ENCODE results near the gene ARRDC5.
"Not testable (repeated sequence)": the region's sequence is repeated elsewhere in the genome, so short reads cannot be mapped to it uniquely, and the experiment has no call there.

The ARRDC5 gene
- 1.7 to 7.2 (median 3.3) reads per million in 3 donors for total RNA-seq

DNA sequence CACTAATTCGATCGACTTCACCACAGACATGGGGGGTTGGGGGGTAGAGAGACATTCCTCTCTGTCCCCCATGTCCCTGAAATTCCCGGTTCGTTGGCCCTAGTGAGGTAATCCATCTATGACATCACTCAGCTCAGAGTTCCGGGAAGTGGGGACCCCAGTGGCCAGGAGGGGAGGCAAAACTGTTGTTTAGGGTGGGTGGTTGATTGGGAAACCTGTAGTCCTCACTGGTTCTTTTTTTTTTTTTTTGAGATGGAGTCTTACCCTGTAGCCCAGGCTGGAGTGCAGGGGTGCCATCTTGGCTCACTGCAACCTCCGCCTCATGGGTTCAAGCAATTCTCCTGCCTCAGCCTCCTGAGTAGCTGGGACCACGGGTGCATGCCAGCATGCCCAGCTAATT, at the start of gene ARRDC5:
TSS of gene ARRDC5 (minus strand) at position 101 of the 400 bp plus-strand sequence. CDS start at position 30, 71 bp downstream.
- Histone ChIP-seq H3K27me3 (replicated peaks; ENCODE audit: control insufficient read depth, insufficient read depth, low read length, poor library complexity, severe bottlenecking) (no peaks in the 10 kb centered on the region), H3K36me3 (ENCODE audit: control insufficient read depth, insufficient read depth, low read length) (no peaks in the 10 kb centered on the region), H3K4me1 (ENCODE audit: control insufficient read depth, insufficient read depth, low read length, poor library complexity, severe bottlenecking) (no peaks in the 10 kb centered on the region), H3K4me3 (ENCODE audit: insufficient read depth, low read depth, low read length, poor library complexity, severe bottlenecking) (no peak within 1 kb of the TSS), H3K27ac (ENCODE audit: insufficient read depth, low read length, poor library complexity, severe bottlenecking) (no peak within 1 kb of the TSS), H3K9me3 (ENCODE audit: control insufficient read depth, low read length) (no peaks in the 10 kb centered on the region)
- DNase-seq, result no peak

DNA sequence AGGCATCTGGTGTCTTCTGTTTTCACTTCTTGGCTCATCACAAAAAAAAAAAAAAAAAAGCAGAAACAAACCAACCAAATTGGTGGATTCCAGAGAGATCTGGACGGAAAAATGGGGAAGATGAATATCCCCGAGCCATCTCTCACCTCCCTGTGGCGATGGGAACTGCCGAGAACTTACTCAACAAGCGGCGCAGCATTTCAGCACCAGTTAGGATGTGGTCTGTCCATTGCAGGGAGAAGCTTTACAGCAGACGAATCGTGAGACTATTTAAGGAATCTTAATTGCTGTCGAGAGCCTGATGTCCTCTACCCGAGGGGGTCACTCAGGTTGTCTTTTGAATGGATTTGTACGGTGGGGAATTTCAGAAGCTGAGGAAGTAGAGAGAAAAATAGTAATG, 49.0 kb upstream of the ARRDC5 start:
- no peak overlapping the region for H3K27ac ChIP-seq (ENCODE audit: insufficient read depth, low read length, poor library complexity, severe bottlenecking)

DNA sequence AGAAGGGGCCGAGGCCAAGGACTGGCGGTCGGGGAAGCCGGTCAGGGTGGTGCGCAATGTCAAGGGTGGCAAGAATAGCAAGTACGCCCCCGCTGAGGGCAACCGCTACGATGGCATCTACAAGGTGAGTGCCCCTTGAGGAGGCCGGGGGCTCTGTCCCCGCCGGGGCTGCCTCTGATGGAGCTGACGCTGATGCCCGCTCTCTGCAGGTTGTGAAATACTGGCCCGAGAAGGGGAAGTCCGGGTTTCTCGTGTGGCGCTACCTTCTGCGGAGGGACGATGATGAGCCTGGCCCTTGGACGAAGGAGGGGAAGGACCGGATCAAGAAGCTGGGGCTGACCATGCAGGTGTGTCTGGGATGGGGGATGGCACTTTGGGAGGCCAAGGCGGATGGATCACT, 48.0 kb upstream of the ARRDC5 start:
- H3K36me3 ChIP-seq (ENCODE audit: control insufficient read depth, insufficient read depth, low read length); H3K9me3 ChIP-seq (ENCODE audit: control insufficient read depth, low read length); H3K27me3 ChIP-seq (replicated peaks; ENCODE audit: control insufficient read depth, insufficient read depth, low read length, poor library complexity, severe bottlenecking); H3K4me3 ChIP-seq (ENCODE audit: insufficient read depth, low read depth, low read length, poor library complexity, severe bottlenecking); H3K4me1 ChIP-seq (ENCODE audit: control insufficient read depth, insufficient read depth, low read length, poor library complexity, severe bottlenecking); DNase-seq; H3K27ac ChIP-seq (ENCODE audit: insufficient read depth, low read length, poor library complexity, severe bottlenecking): not testable (repeated sequence)

More for the DNA sequence above, 49.0 kb upstream of the ARRDC5 start:
- H3K36me3 ChIP-seq (ENCODE audit: control insufficient read depth, insufficient read depth, low read length), result no peaks in the 10 kb centered on the region
- no peak overlapping the region for H3K4me3 ChIP-seq (ENCODE audit: insufficient read depth, low read depth, low read length, poor library complexity, severe bottlenecking)
- DNase-seq, result no peak
- H3K27me3 ChIP-seq (replicated peaks; ENCODE audit: control insufficient read depth, insufficient read depth, low read length, poor library complexity, severe bottlenecking), result no peaks in the 10 kb centered on the region
- no peaks in the 10 kb centered on the region for H3K9me3 ChIP-seq (ENCODE audit: control insufficient read depth, low read length)
- no peaks in the 10 kb centered on the region for H3K4me1 ChIP-seq (ENCODE audit: control insufficient read depth, insufficient read depth, low read length, poor library complexity, severe bottlenecking)

DNA sequence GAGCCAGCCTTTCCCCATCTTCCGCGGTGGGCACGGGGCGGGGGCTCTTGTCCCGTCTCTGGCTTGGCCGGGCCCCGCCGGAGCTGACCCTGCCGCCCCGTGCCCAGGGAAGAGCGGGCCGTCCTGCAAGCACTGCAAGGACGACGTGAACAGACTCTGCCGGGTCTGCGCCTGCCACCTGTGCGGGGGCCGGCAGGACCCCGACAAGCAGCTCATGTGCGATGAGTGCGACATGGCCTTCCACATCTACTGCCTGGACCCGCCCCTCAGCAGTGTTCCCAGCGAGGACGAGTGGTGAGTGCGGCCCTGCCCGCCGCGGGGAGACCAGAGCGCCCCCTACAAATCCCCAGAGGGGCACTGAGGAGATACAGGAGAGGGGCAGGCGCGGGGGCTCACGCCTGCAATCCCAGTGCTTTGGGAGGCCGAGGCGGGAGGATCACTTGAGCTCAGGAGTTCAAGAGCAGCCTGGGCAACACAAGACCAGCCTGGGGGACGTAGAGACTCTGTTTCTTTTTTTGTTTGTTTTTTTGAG, 39.0 kb upstream of the ARRDC5 start:
- not testable (repeated sequence) for H3K36me3 ChIP-seq (ENCODE audit: control insufficient read depth, insufficient read depth, low read length); DNase-seq; H3K4me3 ChIP-seq (ENCODE audit: insufficient read depth, low read depth, low read length, poor library complexity, severe bottlenecking); H3K4me1 ChIP-seq (ENCODE audit: control insufficient read depth, insufficient read depth, low read length, poor library complexity, severe bottlenecking); H3K27ac ChIP-seq (ENCODE audit: insufficient read depth, low read length, poor library complexity, severe bottlenecking); H3K27me3 ChIP-seq (replicated peaks; ENCODE audit: control insufficient read depth, insufficient read depth, low read length, poor library complexity, severe bottlenecking); H3K9me3 ChIP-seq (ENCODE audit: control insufficient read depth, low read length)

DNA sequence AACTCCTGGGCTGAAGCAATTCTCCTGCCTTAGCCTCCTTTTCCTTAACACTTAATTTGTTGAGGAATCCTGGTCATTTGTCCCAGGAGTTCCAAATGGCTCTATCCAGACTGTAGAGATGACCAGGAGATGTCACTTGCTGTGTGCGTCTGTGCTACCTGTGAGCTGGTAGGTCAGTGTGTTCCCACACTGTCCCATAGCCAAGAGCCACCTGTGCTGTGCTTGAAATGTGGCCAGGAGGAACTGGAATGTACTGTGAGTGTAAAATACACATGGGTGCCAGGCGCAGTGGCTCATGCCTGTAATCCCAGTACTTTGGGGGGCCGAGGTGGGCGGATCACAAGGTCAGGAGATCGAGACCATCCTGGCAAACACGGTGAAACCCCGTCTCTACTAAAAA, 36.8 kb upstream of the ARRDC5 start:
- no peak overlapping the region for H3K4me3 ChIP-seq (ENCODE audit: insufficient read depth, low read depth, low read length, poor library complexity, severe bottlenecking)
- no peaks in the 10 kb centered on the region for H3K9me3 ChIP-seq (ENCODE audit: control insufficient read depth, low read length)
- no peaks in the 10 kb centered on the region for H3K36me3 ChIP-seq (ENCODE audit: control insufficient read depth, insufficient read depth, low read length)

DNA sequence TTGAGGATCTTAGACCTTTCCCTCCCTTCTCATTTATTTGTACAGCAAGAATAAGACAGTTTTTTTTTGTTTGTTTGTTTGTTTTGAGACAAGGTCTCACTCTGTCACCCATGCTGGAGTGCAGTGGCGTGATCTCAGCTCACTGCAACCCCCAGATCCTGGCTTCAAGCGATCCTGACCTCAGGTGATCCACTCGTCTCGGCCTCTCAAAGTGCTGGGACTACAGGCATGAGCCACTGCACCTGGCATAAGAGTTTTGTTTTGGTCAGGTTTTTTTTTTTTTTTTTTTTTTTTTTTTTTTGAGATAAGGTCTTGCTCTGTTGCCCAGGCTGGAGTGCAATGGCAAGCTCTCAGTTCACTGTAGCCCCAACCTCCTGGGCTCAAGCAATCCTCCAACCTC, 35.8 kb upstream of the ARRDC5 start:
- H3K4me3 ChIP-seq (ENCODE audit: insufficient read depth, low read depth, low read length, poor library complexity, severe bottlenecking); H3K36me3 ChIP-seq (ENCODE audit: control insufficient read depth, insufficient read depth, low read length); DNase-seq: not testable (repeated sequence)

More for the DNA sequence above, 36.8 kb upstream of the ARRDC5 start:
- no peaks in the 10 kb centered on the region for H3K27me3 ChIP-seq (replicated peaks; ENCODE audit: control insufficient read depth, insufficient read depth, low read length, poor library complexity, severe bottlenecking)
- H3K27ac ChIP-seq (ENCODE audit: insufficient read depth, low read length, poor library complexity, severe bottlenecking), result no peak overlapping the region
- no peak for DNase-seq
- H3K4me1 ChIP-seq (ENCODE audit: control insufficient read depth, insufficient read depth, low read length, poor library complexity, severe bottlenecking), result no peaks in the 10 kb centered on the region

DNA sequence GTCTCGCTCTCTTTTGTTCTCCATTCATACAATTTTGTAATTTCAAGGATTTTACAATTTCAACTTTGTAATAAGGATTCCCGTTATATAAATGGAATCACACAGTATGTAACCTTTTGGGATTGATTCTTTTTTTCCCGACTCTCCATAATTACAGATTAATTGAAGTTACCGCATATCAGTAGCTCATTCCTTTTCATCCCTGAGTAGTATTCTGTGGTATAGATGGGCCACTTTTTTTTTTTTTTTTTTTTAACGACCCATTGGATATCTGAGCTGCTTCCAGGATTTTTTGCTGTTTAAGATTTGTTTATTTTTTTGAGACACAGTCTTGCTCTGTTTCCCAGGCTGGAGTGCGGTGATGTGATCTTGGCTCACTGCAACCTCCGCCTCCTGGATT, 34.4 kb upstream of the ARRDC5 start:
- no peaks in the 10 kb centered on the region for H3K36me3 ChIP-seq (ENCODE audit: control insufficient read depth, insufficient read depth, low read length)
- no peaks in the 10 kb centered on the region for H3K9me3 ChIP-seq (ENCODE audit: control insufficient read depth, low read length)
- no peak for DNase-seq
- no peaks in the 10 kb centered on the region for H3K4me1 ChIP-seq (ENCODE audit: control insufficient read depth, insufficient read depth, low read length, poor library complexity, severe bottlenecking)
- H3K27ac ChIP-seq (ENCODE audit: insufficient read depth, low read length, poor library complexity, severe bottlenecking), result no peak overlapping the region
- H3K4me3 ChIP-seq (ENCODE audit: insufficient read depth, low read depth, low read length, poor library complexity, severe bottlenecking), result no peak overlapping the region
- no peaks in the 10 kb centered on the region for H3K27me3 ChIP-seq (replicated peaks; ENCODE audit: control insufficient read depth, insufficient read depth, low read length, poor library complexity, severe bottlenecking)

More for the DNA sequence above, 35.8 kb upstream of the ARRDC5 start:
- not testable (repeated sequence) for H3K4me1 ChIP-seq (ENCODE audit: control insufficient read depth, insufficient read depth, low read length, poor library complexity, severe bottlenecking); H3K9me3 ChIP-seq (ENCODE audit: control insufficient read depth, low read length); H3K27ac ChIP-seq (ENCODE audit: insufficient read depth, low read length, poor library complexity, severe bottlenecking); H3K27me3 ChIP-seq (replicated peaks; ENCODE audit: control insufficient read depth, insufficient read depth, low read length, poor library complexity, severe bottlenecking)

DNA sequence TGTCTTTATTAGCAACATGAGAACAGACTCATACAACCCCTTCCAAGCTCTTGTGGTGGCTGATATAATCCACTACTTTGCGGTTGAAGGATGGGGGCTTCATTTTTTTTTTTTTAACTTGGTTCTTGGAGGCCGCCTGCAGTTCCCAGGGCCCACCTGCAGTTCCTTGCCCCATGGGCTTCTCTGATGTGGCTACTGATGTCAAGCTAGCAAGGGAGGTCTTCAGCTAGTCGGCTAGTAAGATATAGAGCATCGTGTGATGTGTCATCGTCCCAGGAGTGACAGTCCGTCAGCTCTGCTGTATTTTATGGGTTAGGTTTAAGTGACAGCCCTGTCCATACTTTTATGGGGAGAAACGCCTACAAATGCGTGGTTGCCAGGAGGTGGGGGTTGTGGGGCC, 32.7 kb upstream of the ARRDC5 start:
- no peak overlapping the region for H3K27ac ChIP-seq (ENCODE audit: insufficient read depth, low read length, poor library complexity, severe bottlenecking)
- no peaks in the 10 kb centered on the region for H3K4me1 ChIP-seq (ENCODE audit: control insufficient read depth, insufficient read depth, low read length, poor library complexity, severe bottlenecking)
- no peaks in the 10 kb centered on the region for H3K27me3 ChIP-seq (replicated peaks; ENCODE audit: control insufficient read depth, insufficient read depth, low read length, poor library complexity, severe bottlenecking)
- no peak overlapping the region for H3K4me3 ChIP-seq (ENCODE audit: insufficient read depth, low read depth, low read length, poor library complexity, severe bottlenecking)
- H3K36me3 ChIP-seq (ENCODE audit: control insufficient read depth, insufficient read depth, low read length), result no peaks in the 10 kb centered on the region
- no peak for DNase-seq
- no peaks in the 10 kb centered on the region for H3K9me3 ChIP-seq (ENCODE audit: control insufficient read depth, low read length)

DNA sequence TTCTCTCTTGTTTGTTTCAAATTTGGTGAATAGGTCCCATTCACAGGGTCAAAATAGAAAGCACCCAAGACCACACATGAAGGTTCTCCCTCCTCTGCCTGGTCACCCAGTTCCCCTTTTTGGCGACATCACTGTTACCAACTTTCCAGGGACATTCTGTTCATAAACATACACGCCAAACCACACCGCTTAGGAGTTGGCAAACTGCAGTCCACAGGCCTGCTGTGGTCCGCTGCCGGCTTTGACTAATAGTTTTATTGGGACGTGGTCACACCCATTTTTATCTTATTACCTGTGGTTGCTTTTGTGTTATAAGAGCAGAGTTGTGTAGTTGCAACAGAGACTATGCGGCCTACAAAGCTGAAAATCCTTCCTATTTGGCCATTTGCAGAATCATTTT, 30.8 kb upstream of the ARRDC5 start:
- H3K27me3 ChIP-seq (replicated peaks; ENCODE audit: control insufficient read depth, insufficient read depth, low read length, poor library complexity, severe bottlenecking), result no peaks in the 10 kb centered on the region
- DNase-seq, result no peak
- H3K27ac ChIP-seq (ENCODE audit: insufficient read depth, low read length, poor library complexity, severe bottlenecking), result no peak overlapping the region
- no peaks in the 10 kb centered on the region for H3K4me1 ChIP-seq (ENCODE audit: control insufficient read depth, insufficient read depth, low read length, poor library complexity, severe bottlenecking)
- H3K36me3 ChIP-seq (ENCODE audit: control insufficient read depth, insufficient read depth, low read length), result no peaks in the 10 kb centered on the region
- no peak overlapping the region for H3K4me3 ChIP-seq (ENCODE audit: insufficient read depth, low read depth, low read length, poor library complexity, severe bottlenecking)
- H3K9me3 ChIP-seq (ENCODE audit: control insufficient read depth, low read length), result no peaks in the 10 kb centered on the region

DNA sequence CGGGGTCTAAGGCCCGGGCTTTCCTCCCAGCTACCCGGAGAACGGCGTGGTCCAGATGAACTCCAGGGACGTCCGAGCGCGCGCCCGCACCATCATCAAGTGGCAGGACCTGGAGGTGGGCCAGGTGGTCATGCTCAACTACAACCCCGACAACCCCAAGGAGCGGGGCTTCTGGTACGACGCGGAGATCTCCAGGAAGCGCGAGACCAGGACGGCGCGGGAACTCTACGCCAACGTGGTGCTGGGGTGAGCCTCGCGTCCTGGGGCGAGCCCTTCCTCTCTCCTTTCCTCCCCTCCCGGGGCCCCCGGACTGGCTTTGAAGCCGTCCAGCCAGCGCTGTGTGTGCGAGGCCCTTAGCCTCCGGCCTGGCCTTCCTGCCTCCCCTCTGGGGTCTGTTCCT, 30.0 kb upstream of the ARRDC5 start:
- H3K4me1 ChIP-seq (ENCODE audit: control insufficient read depth, insufficient read depth, low read length, poor library complexity, severe bottlenecking), result no peaks in the 10 kb centered on the region
- DNase-seq, result no peak
- H3K4me3 ChIP-seq (ENCODE audit: insufficient read depth, low read depth, low read length, poor library complexity, severe bottlenecking), result no peak overlapping the region
- H3K36me3 ChIP-seq (ENCODE audit: control insufficient read depth, insufficient read depth, low read length), result no peaks in the 10 kb centered on the region
- H3K27me3 ChIP-seq (replicated peaks; ENCODE audit: control insufficient read depth, insufficient read depth, low read length, poor library complexity, severe bottlenecking), result no peaks in the 10 kb centered on the region
- H3K27ac ChIP-seq (ENCODE audit: insufficient read depth, low read length, poor library complexity, severe bottlenecking), result no peak overlapping the region
- no peaks in the 10 kb centered on the region for H3K9me3 ChIP-seq (ENCODE audit: control insufficient read depth, low read length)

All from effector memory CD4-positive, alpha-beta T cell (primary cell).